ENCODE data around the gene CISD2.
A peak's percentile ranks its signal among the peaks of the same experiment; 100 is the strongest.

DNA sequence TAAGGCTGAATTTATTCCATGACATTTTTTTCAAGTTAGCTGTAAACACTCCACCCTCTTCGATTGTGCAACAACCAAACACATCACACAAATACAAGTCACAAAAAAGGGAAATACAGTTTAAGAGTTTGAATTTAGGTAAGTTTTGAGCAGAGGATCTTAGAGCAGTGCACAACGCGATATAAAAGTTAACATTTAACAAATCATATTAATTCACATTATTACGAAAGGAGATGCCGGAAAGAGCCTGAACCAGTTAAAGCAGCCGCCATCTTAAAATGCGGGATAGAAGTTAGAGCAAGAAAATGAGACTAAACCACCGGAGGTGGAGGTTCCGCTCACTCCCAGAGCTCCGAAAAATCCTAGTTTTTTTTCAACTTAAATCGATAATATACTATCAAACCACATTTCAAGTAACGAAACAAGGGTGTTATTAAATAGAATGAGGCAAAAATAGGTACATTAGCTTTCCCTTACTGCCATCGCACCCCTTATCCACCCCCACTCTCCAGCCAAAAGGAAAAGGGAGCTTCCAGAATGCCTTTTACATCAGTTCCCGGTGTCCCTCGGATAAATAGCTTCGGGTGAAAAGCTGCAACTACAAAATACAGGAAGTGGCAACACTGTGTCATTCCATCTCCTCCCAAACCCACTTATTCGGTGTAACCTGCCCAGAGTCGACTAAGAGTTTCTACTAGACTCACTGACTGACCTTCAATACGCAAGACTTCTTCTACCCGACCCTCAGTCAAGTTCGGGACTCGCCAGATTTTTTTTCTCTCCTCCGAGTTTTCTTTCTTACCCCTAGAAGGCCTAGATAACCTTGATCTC, 43.3 kb upstream of the CISD2 start:
- TF ChIP-seq, protein P1, sequence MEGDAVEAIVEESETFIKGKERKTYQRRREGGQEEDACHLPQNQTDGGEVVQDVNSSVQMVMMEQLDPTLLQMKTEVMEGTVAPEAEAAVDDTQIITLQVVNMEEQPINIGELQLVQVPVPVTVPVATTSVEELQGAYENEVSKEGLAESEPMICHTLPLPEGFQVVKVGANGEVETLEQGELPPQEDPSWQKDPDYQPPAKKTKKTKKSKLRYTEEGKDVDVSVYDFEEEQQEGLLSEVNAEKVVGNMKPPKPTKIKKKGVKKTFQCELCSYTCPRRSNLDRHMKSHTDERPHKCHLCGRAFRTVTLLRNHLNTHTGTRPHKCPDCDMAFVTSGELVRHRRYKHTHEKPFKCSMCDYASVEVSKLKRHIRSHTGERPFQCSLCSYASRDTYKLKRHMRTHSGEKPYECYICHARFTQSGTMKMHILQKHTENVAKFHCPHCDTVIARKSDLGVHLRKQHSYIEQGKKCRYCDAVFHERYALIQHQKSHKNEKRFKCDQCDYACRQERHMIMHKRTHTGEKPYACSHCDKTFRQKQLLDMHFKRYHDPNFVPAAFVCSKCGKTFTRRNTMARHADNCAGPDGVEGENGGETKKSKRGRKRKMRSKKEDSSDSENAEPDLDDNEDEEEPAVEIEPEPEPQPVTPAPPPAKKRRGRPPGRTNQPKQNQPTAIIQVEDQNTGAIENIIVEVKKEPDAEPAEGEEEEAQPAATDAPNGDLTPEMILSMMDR (IDR thresholded peaks at IDR 0.05 in 8 of 11, conservative IDR thresholded peaks at IDR 0.05 in 3 of 11), result no peak
- TF ChIP-seq POLR2A (IDR thresholded peaks at IDR 0.05) (no peak), POLR2AphosphoS5 (IDR thresholded peaks at IDR 0.05) (peak in 1 of 3 donors; percentile 67)

All from spleen (tissue), 7 donors.